ENCODE results near the gene GRID1.

GRID1 gene

DNA sequence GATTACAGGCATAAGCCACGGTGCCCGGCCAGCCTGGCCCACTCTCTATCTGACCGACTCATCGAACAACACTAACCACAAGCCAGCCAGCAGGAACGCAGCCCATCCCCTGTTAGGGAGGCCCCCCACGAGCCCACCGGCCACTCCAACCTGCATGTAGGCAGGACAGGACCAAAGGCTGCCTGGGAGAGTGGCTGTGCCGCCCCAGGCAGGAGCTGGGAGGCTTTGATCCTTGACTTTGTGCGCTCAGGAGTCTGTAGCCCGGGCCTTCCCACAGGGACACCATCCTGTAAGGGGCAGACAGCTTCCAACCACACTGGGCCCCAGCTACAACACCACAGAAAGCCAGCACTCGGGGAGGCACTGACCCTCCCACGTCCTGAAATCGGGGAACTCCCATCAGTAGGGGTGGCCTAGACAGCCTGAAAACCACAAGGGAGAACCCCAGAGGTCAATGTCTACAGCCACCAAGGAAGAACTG, 29.4 kb downstream of the GRID1 start:
- DNase-seq (ENCODE audit: low read depth): no peak

- no peak for DNase-seq (ENCODE audit: low read depth)
Measured at GRCh38 chr10:86336341-86336740, 30.3 kb downstream of the GRID1 start.

GRCh38 chr10:86335831-86336230, 30.8 kb downstream of the GRID1 start:
- DNase-seq (ENCODE audit: low read depth): no peak

DNA sequence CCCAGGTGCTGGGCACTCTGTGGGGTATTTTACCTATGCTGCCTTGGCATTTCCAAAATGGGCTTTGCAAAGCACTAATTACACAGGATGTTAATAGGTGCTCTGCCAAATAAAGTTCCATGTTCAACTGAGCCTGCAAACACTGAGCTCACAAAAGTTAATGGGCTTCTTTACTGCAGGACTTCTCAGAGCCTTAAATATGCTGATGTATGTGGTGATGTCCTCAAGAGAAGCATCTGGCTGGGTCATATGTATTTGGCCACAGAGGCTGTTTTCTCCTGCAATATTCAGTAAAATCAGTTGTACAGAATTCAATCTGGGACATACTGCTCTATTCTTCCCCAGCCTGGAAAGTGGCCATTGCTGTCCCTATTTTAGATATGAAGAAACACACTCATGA, 31.3 kb downstream of the GRID1 start:
- DNase-seq (ENCODE audit: low read depth): no peak

GRCh38 chr10:86334488-86335085, 32.0 kb downstream of the GRID1 start:
- DNase-seq (ENCODE audit: low read depth): no peak

- no peak for DNase-seq (ENCODE audit: low read depth)
Measured at GRCh38 chr10:86333826-86334487, 32.6 kb downstream of the GRID1 start.

- no peak for DNase-seq (ENCODE audit: low read depth)
Measured at GRCh38 chr10:86331861-86332260, 34.7 kb downstream of the GRID1 start.

DNA sequence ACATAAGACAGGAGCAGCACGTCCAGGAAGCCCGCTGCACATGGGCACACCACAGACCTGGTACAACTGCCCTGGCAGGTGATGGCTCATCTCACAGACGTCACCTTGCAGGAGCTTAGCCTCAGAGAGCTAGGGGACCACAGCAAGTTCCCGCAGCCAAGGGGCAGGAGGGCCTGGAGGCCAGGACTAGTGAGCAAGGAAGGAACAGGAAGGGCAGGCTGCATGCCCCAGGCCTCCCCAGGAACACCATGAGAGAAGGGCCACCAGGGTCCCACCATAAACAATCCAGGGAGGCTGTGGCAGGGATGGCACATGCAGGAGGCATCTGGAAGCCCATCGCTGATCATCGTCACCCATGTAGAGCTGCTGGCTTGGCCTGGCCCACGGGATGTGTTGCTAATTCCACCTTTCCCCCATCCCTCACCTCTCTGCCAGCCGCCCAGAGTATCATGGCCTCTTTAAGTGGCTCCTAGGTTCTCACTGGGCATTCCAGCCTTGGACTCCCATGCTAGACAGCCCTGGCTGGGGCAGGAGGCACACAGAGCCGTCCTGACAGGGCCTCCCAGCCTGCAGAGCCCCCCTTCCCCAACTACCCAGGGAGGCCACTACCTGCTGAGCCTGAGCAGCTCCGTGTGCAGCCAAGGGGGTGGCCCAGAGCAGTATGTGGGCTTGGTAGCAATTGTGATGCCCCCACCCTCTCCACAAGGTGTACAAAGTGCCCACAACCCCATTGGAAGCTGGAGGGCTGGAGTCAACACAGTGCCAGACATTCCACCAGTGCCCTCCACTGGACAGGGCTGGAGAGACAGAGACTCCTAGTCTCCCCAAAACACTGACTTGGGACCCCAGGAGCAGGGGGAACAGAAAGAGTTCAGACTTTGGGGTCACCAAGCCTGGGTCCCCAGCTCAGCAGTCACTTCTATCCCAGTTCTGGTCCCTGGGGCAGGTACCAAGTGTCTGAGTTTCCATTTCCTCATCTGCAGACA, 35.5 kb downstream of the GRID1 start:
- DNase-seq (ENCODE audit: low read depth): no peak

GRCh38 chr10:86329896-86330680, 36.5 kb downstream of the GRID1 start:
- DNase-seq (ENCODE audit: low read depth): no peak

DNA sequence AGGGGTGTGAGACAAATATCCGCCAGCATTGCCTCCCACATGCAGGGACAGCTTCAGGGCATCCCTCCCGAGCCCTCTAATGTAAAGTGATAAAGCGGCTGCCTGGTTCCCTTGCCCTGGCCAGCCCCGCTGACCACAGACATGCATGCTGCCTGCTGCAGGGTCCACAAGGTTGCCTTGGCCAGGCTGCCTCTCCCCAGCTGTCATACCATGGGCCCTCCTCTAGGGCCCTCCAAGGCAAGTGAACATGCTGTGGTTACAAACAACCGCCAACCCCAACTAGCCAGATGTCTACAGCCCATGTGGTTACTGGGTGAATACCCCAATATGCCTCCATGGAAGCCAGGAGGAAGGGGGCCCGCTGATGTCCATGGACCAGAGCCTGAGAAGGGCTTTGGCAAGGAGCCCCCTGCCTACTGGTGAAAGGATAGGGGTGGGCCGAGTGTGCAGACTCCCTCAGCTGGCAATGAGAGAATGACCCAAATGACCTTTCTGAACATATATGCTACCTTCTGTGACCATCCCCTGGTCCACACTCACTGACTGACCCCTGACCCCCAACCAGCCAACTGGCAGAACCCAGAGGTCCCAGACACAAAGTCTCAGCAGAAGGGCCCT, 37.4 kb downstream of the GRID1 start:
- no peak for DNase-seq (ENCODE audit: low read depth)

DNA sequence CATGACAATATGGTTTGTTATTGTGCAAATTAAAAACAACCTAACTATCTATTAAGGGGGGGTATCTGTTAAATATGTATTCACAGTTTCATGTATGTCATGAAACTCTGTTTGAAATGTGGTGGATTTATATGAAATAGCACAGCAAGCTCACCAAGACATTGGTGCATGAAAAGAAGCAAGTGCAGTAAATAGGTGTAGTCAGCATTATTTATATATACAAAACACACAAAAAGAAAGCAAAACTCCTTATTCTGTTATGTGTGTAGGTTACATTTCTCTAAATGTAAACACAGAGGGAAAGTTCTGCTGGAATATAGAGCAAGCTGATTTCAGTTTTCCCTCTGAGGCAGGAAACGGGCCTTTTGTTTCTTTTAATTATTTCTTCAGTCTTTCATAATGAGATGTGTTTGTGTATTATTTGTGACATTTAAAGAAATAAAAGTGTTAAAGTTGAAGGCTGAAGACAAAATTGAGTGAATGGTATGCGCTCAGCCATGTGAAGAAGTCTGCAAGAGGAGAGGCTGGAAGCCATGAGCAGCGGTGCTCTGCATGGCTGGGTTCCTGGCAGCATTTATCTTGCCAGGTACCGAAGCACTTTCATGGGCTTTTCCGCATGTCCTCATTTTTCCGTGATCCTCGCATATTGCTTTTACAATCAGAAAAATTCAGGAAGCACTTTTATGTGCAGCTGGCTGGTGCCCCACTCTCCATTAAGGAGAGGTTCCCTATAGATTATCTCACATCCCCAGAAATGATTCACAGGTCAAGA, 38.5 kb downstream of the GRID1 start:
- no peak for DNase-seq (ENCODE audit: low read depth)

DNA sequence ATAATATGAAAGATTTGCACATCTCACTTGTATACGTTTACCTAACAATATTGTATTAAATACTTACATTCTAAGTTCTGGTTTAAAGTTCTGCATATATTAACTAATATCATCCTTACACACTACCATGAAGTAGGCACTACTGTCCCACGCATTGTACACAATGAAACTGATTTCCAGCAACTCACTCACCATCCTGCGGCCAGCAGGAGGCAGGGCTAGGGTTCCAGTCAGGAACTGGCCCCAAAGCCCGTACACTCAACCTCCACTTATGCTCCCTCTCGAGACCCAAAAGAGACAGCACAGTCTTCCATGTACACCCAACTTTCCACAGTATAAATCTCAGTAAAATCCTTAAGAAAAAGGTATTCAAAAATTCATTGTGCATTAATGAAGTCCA, 41.4 kb downstream of the GRID1 start:
- DNase-seq (ENCODE audit: low read depth): no peak

DNA sequence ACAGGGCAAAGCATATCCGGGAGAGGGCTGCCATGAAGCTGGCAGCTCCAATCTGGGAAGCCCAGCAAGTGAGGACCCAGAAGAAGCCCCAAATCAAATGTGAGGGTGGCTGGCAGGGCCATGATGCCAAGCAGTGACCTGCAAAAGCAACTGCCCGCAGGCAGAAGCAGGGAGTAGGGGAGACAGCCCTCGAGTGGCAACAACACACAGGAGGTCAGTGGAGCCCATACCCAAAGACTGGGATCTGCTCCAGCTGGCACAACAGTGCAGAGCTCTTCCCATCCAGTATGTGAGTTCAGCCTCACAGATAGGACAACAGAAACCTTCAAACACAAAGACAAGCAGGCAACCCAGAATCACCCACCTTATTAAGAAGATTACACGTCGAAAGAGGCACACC, 45.0 kb downstream of the GRID1 start:
- no peak for DNase-seq (ENCODE audit: low read depth)

DNA sequence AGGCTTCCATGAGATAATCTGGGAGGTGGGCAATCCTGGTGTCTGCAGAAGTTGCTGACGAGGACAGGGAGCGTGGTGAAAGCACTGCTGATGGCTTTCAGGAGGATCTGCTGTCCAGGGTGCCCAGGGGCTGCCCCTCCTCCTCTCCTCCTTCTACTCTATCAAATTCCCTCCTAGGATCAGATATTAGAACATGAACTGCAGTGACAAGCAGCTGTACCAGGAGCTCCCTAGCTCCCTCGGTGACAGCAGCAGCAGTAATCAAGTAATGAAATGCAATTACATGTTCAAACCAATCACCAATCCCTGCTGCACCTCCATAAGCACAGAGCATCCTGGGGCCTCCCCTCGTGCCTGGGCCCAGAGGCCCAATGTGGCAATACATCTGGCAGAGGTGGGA, 46.9 kb downstream of the GRID1 start:
- DNase-seq (ENCODE audit: low read depth): no peak

GRCh38 chr10:86317949-86318725, 48.5 kb downstream of the GRID1 start:
- no peak for DNase-seq (ENCODE audit: low read depth)

DNA sequence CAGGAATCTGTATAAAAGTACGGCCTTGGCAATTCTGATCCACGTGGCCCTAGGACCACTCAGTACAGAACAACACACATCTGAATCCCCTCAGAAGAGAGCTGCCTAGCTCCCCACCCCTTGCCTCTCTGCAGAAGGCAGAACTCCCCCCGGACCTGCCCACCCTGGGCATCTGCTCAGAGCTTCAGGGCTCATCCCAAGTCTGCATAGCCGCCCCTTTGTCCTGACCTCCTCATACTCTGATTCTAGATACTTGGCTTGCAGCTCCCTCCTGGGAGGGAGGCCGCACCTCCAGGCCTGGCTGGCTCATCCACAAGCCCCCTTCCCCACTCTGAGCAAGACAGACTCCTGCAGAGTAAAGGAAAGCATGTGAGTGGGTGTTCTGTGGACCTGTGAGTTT, 49.6 kb downstream of the GRID1 start:
- DNase-seq (ENCODE audit: low read depth): no peak

- DNase-seq (ENCODE audit: low read depth): no peak
Measured at GRCh38 chr10:86316274-86316835, 50.2 kb downstream of the GRID1 start.

- no peak for DNase-seq (ENCODE audit: low read depth)
Measured at GRCh38 chr10:86315549-86315942, 51.0 kb downstream of the GRID1 start.
